H1 (cell line): ENCODE measurements around the gene TDRKH. TPM values are rescaled to one million over a fixed set of nuclear protein-coding genes. Genes with fewer than 3 reads are reported as not detected.

Source experiments
- CTCF ChIA-PET: fragments of 300-600 bp; sonication (Branson Sonifier 250); formaldehyde crosslinking; loops from one replicate; lab custom pipeline; 2021; ENCODE audit not compliant: partially characterized antibody; lab: Charles Lee
- POLR2A ChIA-PET: fragments of 300-600 bp; sonication (Branson Sonifier 250); formaldehyde crosslinking; loops from one replicate; lab custom pipeline; 2021; ENCODE audit warnings: inconsistent platforms; ENCODE audit not compliant: partially characterized antibody; lab: Charles Lee
- DNase-seq, 2 experiments: peaks; one replicate each; pipeline versions ENCODE4 v3.0.0 to v3.0.0-alpha.2; 2010 to 2022; ENCODE audit warnings: low spot score in 2 of 2, low read depth in 1 of 2, mixed read lengths in 1 of 2
- FAIRE-seq: peaks from 2 replicates; lab custom pipeline; 2011; peaks lifted over from hg19 to GRCh38; lab: Jason Lieb, UNC
- H2AFZ ChIP-seq: 2 replicates; pipeline ENCODE4 v1.8.1; 2012; ENCODE audit warnings: low read length, inconsistent platforms
- H2AK5ac ChIP-seq: 2 replicates; pipeline ENCODE4 v1.6.1; 2013; ENCODE audit warnings: low read depth, low read length
- H2BK120ac ChIP-seq: replicated peaks from 2 replicates; pipeline ENCODE3; 2013; ENCODE audit warnings: low read depth, low read length, inconsistent platforms
- H2BK12ac ChIP-seq: 2 replicates; pipeline ENCODE4 v1.6.1; 2013; ENCODE audit warnings: low read depth, low read length
- H2BK15ac ChIP-seq: 2 replicates; pipeline ENCODE4 v1.6.1; 2013; ENCODE audit warnings: low read length
- H2BK20ac ChIP-seq: 2 replicates; pipeline ENCODE4 v1.6.1; 2013; ENCODE audit warnings: low read length
- H2BK5ac ChIP-seq: 2 replicates; pipeline ENCODE4 v1.6.1; 2013; ENCODE audit warnings: low read depth, low read length
- H3K14ac ChIP-seq: 2 replicates; pipeline ENCODE4 v1.6.1; 2013; ENCODE audit warnings: inconsistent platforms; ENCODE audit not compliant: insufficient read length
- H3K18ac ChIP-seq: 2 replicates; pipeline ENCODE4 v1.6.1; 2013; ENCODE audit warnings: low read length; ENCODE audit errors: extremely low read depth
- H3K23ac ChIP-seq: 2 replicates; pipeline ENCODE4 v1.6.1; 2013; ENCODE audit warnings: inconsistent platforms; ENCODE audit not compliant: insufficient read length
- H3K23me2 ChIP-seq: 2 replicates; pipeline ENCODE4 v1.6.1; 2013; ENCODE audit warnings: low read depth, low read length
- H3K27ac ChIP-seq: 2 replicates; pipeline ENCODE4 v1.6.1; 2011; ENCODE audit warnings: low read depth, low read length, inconsistent platforms
- H3K27me3 ChIP-seq, 4 experiments: replicated peaks in 1 of 4; 1 replicate in 1 of 4; 2 replicates in 3 of 4; pipeline versions ENCODE4 v1.6.1 to v1.8.1; 2011 to 2013; ENCODE audit warnings: low read length in 3 of 4, mild to moderate bottlenecking in 3 of 4, inconsistent platforms in 2 of 4, mixed read lengths in 2 of 4, moderate library complexity in 1 of 4; ENCODE audit not compliant: control insufficient read depth in 3 of 4, insufficient read depth in 3 of 4; ENCODE audit errors: extremely low read depth in 1 of 4
- H3K36me3 ChIP-seq, 4 experiments: 2 replicates each; pipeline versions ENCODE4 v1.6.1 to v1.8.1; 2011 to 2013; ENCODE audit warnings: mild to moderate bottlenecking in 4 of 4, low read length in 3 of 4, moderate library complexity in 2 of 4, control low read depth in 1 of 4, inconsistent platforms in 1 of 4; ENCODE audit not compliant: insufficient read depth in 4 of 4, control insufficient read depth in 2 of 4
- H3K4ac ChIP-seq: replicated peaks from 2 replicates; pipeline ENCODE3; 2013; ENCODE audit warnings: low read length, low read depth, mixed read lengths, inconsistent platforms; ENCODE audit not compliant: insufficient read length
- H3K4me1 ChIP-seq, 4 experiments: replicated peaks in 1 of 4; 1 replicate in 1 of 4; 2 replicates in 3 of 4; pipeline versions ENCODE4 v1.6.1 to v1.8.1; 2011 to 2013; ENCODE audit warnings: low read length in 3 of 4, inconsistent platforms in 2 of 4, mixed read lengths in 1 of 4; ENCODE audit not compliant: insufficient read depth in 4 of 4, control insufficient read depth in 3 of 4
- H3K4me2 ChIP-seq, 2 experiments: 2 replicates each; pipeline versions ENCODE4 v1.6.1 to v1.8.1; 2011 to 2013; ENCODE audit warnings: low read depth in 2 of 2, low read length in 2 of 2, control low read depth in 1 of 2, inconsistent platforms in 1 of 2, mild to moderate bottlenecking in 1 of 2; ENCODE audit not compliant: insufficient read depth in 1 of 2
- H3K4me3 ChIP-seq, 4 experiments: fragments of 200-600, 300-600 bp in 1 of 4; sonication (generic), shearing (Covaris generic), sonication (Bioruptor Twin) in 1 of 4; 2 replicates each; pipeline versions ENCODE4 v1.5.1 to v1.8.1; 2011 to 2016; ENCODE audit warnings: low read length in 4 of 4, low read depth in 3 of 4, control low read depth in 2 of 4, inconsistent platforms in 2 of 4, mild to moderate bottlenecking in 2 of 4, mixed read lengths in 1 of 4, moderate library complexity in 1 of 4; ENCODE audit not compliant: insufficient read depth in 2 of 4; ENCODE audit errors: extremely low read depth in 1 of 4
- H3K56ac ChIP-seq: replicated peaks from 2 replicates; pipeline ENCODE3; 2013; ENCODE audit warnings: low read depth, mild to moderate bottlenecking, mixed read lengths, low read length, inconsistent platforms; ENCODE audit not compliant: insufficient read length
- H3K79me1 ChIP-seq: 2 replicates; pipeline ENCODE4 v1.6.1; 2013; ENCODE audit warnings: low read depth, low read length, control low read depth
- H3K79me2 ChIP-seq, 2 experiments: 2 replicates each; pipeline versions ENCODE4 v1.6.1 to v1.8.1; 2012 to 2013; ENCODE audit warnings: low read length in 2 of 2, mild to moderate bottlenecking in 2 of 2, inconsistent platforms in 1 of 2; ENCODE audit not compliant: insufficient read depth in 2 of 2, control insufficient read depth in 1 of 2
- H3K9ac ChIP-seq, 4 experiments: replicated peaks in 1 of 4; 1 replicate in 1 of 4; 2 replicates in 3 of 4; pipeline versions ENCODE4 v1.6.1 to v1.8.1; 2011 to 2013; ENCODE audit warnings: low read depth in 3 of 4, low read length in 3 of 4, control low read depth in 2 of 4, mild to moderate bottlenecking in 2 of 4, moderate library complexity in 2 of 4, inconsistent platforms in 1 of 4; ENCODE audit errors: extremely low read depth in 1 of 4
- H3K9me3 ChIP-seq, 2 experiments: 2 replicates each; pipeline versions ENCODE4 v1.6.1 to v1.8.1; 2012 to 2013; ENCODE audit warnings: mild to moderate bottlenecking in 2 of 2, moderate library complexity in 2 of 2, control low read depth in 1 of 2, inconsistent platforms in 1 of 2, low read depth in 1 of 2, low read length in 1 of 2, mixed read lengths in 1 of 2; ENCODE audit not compliant: insufficient read depth in 2 of 2
- H4K20me1 ChIP-seq, 2 experiments: replicated peaks in 1 of 2; 2 replicates each; pipeline versions ENCODE3 to v1.8.1; 2011 to 2013; ENCODE audit warnings: inconsistent platforms in 2 of 2, low read length in 2 of 2, mild to moderate bottlenecking in 1 of 2; ENCODE audit not compliant: insufficient read depth in 2 of 2, control insufficient read depth in 1 of 2
- H4K5ac ChIP-seq: 2 replicates; pipeline ENCODE4 v1.6.1; 2013; ENCODE audit warnings: low read length, low read depth, mixed read lengths, inconsistent platforms; ENCODE audit not compliant: insufficient read length
- H4K8ac ChIP-seq: 2 replicates; pipeline ENCODE4 v1.8.0; 2013; ENCODE audit warnings: mild to moderate bottlenecking, moderate library complexity, low read length, inconsistent platforms; ENCODE audit not compliant: insufficient read depth; ENCODE audit errors: extremely low read depth
- H4K91ac ChIP-seq: replicated peaks from 2 replicates; pipeline ENCODE3; 2013; ENCODE audit warnings: low read length, mixed read lengths, inconsistent platforms; ENCODE audit not compliant: insufficient read length
- ATF2 ChIP-seq: IDR thresholded peaks from 2 replicates; pipeline ENCODE4 v1.6.1; 2012; ENCODE audit warnings: low read length, inconsistent platforms
- BRCA1 ChIP-seq: IDR thresholded peaks from 2 replicates; pipeline ENCODE4 v1.6.1; 2012; ENCODE audit warnings: low read depth, low read length, improper control_type of control experiment
- CTBP2 ChIP-seq: IDR thresholded peaks from 2 replicates; pipeline ENCODE4 v1.7.0; 2011; ENCODE audit warnings: borderline replicate concordance, mild to moderate bottlenecking, moderate library complexity, mixed read lengths, low read length; ENCODE audit not compliant: insufficient read depth, insufficient read length
- EGR1 ChIP-seq: IDR thresholded peaks from 2 replicates; pipeline ENCODE4 v1.6.1; 2011; ENCODE audit warnings: low read depth, low read length, borderline replicate concordance
- EP300 ChIP-seq, 2 experiments: IDR thresholded peaks; 1 replicate in 1 of 2; 2 replicates in 1 of 2; pipeline ENCODE4 v1.6.1; 2011 to 2012; ENCODE audit warnings: low read depth in 2 of 2, low read length in 2 of 2, mild to moderate bottlenecking in 2 of 2, borderline replicate concordance in 1 of 2, inconsistent platforms in 1 of 2, moderate library complexity in 1 of 2
- KDM4A ChIP-seq: IDR thresholded peaks from one replicate; pipeline ENCODE4 v1.7.1; 2012; ENCODE audit warnings: low read depth, mild to moderate bottlenecking, moderate library complexity, low read length, inconsistent platforms; ENCODE audit not compliant: severe bottlenecking
- KDM5A ChIP-seq: fragments of 200-600 bp; IDR thresholded peaks from 2 replicates; pipeline ENCODE4 v1.7.1; 2012; ENCODE audit warnings: mild to moderate bottlenecking, low read length, inconsistent platforms, mixed read lengths
- MAX ChIP-seq: IDR thresholded peaks from 2 replicates; pipeline ENCODE4 v1.6.1; 2012; ENCODE audit warnings: inconsistent platforms
- POLR2A ChIP-seq, 2 experiments: IDR thresholded peaks; 1 replicate in 1 of 2; 2 replicates in 1 of 2; pipeline ENCODE4 v1.6.1; 2011; ENCODE audit warnings: low read depth in 2 of 2, low read length in 2 of 2, mild to moderate bottlenecking in 2 of 2; ENCODE audit errors: control extremely low read depth in 1 of 2
- POLR2AphosphoS5 ChIP-seq: IDR thresholded peaks from 2 replicates; pipeline ENCODE4 v1.6.1; 2011; ENCODE audit warnings: low read depth, low read length
- RXRA ChIP-seq: IDR thresholded peaks from 2 replicates; pipeline ENCODE4 v1.6.1; 2011; ENCODE audit warnings: low read depth, mild to moderate bottlenecking, low read length, moderate library complexity; ENCODE audit not compliant: insufficient read depth
- SP2 ChIP-seq: IDR thresholded peaks from 2 replicates; pipeline ENCODE4 v1.6.1; 2012; ENCODE audit warnings: mild to moderate bottlenecking, low read length, inconsistent platforms
- WGBS, 2 experiments: shearing (Covaris generic) in 1 of 2; methylation state at CpG; one replicate each; pipeline versions ENCODE4 v1.1.6 to v1.1.7; 2013 to 2015; ENCODE audit warnings: low lambda C conversion rate in 2 of 2, mixed read lengths in 2 of 2, inconsistent platforms in 1 of 2, low coverage in 1 of 2, missing lambda C conversion rate in 1 of 2; ENCODE audit not compliant: insufficient replicate concordance in 2 of 2, insufficient coverage in 1 of 2, insufficient read length in 1 of 2; ENCODE audit errors: extremely low coverage in 1 of 2, missing lambda C conversion rate in 1 of 2; 5-methylcytosine and 5-hydroxymethylcytosine counted together
- polyA plus RNA-seq, 7 experiments: library from polyadenylated mRNA; depleted of rRNA in 3 of 7; stranded (reverse) in 5 of 7; unstranded in 2 of 7; fragments of >200 nt in 5 of 7; fragments of 200-250 nt in 2 of 7; gene quantifications; 1 replicate in 5 of 7; 2 replicates in 1 of 7; 4 replicates in 1 of 7; pipeline versions ENCODE4 v1.2.1 to v1.2.3, GENCODE V29; 2011 to 2013; ENCODE audit warnings: missing spikeins in 2 of 7, mixed read lengths in 2 of 7
- total RNA-seq: library from RNA; stranded (reverse); fragmentation: NEBNext Ultra II Directional; extraction: Animal tissue kit (Norgen Biotek cat#: 25700); gene quantifications from 2 replicates; pipeline ENCODE4 v1.2.1, GENCODE V29; 2021

Gene TDRKH
- total and polyA plus RNA-seq, 2 of the 8 experiments (the other 6 are each of a cell fraction or from before 2014, with no cell fraction given): 9.9 to 26.1 TPM

- Histone ChIP-seq H2AFZ (no peak overlapping the region), H3K18ac (no peak overlapping the region), H3K79me2 (no peaks in the 10 kb centered on the region), H3K27ac (no peak overlapping the region; the same call in 1 of the 2 replicates), H3K9ac (no peak overlapping the region), H3K79me1 (no peaks in the 10 kb centered on the region), H2BK20ac (no peak overlapping the region), H2BK120ac (no peak overlapping the region), H3K14ac (no peak overlapping the region), H3K4me2 (no peak overlapping the region), H3K36me3 (no peaks in the 10 kb centered on the region), H3K4me1 (peaks cover under 1 to 5% (median 3%) of the 10 kb centered on the region in 4 experiments; a peak in 3 of 7 replicates), H2BK12ac (no peak overlapping the region)
- FAIRE-seq: no peak
- POLR2A ChIA-PET: no interaction called here
- TF ChIP-seq MAX (no peak), ATF2 (no peak), RXRA (no peak), SP2 (no peak), POLR2AphosphoS5 (no peak), KDM4A (no peak), KDM5A (no peak), EP300 (IDR thresholded peaks at IDR 0.05; ENCODE audit: borderline replicate concordance in 1 of 2, low read depth in 2 of 2, low read length in 2 of 2) (no peak), POLR2A (IDR thresholded peaks at IDR 0.05; ENCODE audit: control extremely low read depth in 1 of 2, low read depth in 2 of 2, low read length in 2 of 2) (no peak), CTBP2 (no peak), EGR1 (no peak), BRCA1 (no peak)
- TF ChIP-seq, all 59 proteins: peak for 0
- H4K20me1 ChIP-seq: no peaks in the 10 kb centered on the region
- H3K4ac ChIP-seq: no peak overlapping the region
- no peak overlapping the region for H3K56ac ChIP-seq
- H4K91ac ChIP-seq: no peak overlapping the region
- H2BK5ac ChIP-seq: no peak overlapping the region
- no peak overlapping the region for H4K8ac ChIP-seq
- H3K4me3 ChIP-seq: no peak overlapping the region
- CTCF ChIA-PET: interaction anchor here (1.1 to 1.6 kb wide), 3 partner anchors 9 to 153 kb away, joined by 3 to 5 read pairs (median 3); no protein-coding TSS in a partner anchor
- no peak for DNase-seq
- no peak overlapping the region for H3K23ac ChIP-seq
- H2BK15ac ChIP-seq: no peak overlapping the region
- H2AK5ac ChIP-seq: no peak overlapping the region
- no peak overlapping the region for H4K5ac ChIP-seq
- no peaks in the 10 kb centered on the region for H3K27me3 ChIP-seq
- no peaks in the 10 kb centered on the region for H3K9me3 ChIP-seq
- WGBS, 2 experiments: 94% methylated on average over 15 of the region's 15 CpGs; no CpG with 5 or more reads in 1 of the 2 experiments
- H3K23me2 ChIP-seq: no peaks in the 10 kb centered on the region
Measured at GRCh38 chr1:151814426-151814825, 24.1 kb upstream of the TDRKH start.
